ENCODE data around the gene AFAP1.

Gene AFAP1

DNA sequence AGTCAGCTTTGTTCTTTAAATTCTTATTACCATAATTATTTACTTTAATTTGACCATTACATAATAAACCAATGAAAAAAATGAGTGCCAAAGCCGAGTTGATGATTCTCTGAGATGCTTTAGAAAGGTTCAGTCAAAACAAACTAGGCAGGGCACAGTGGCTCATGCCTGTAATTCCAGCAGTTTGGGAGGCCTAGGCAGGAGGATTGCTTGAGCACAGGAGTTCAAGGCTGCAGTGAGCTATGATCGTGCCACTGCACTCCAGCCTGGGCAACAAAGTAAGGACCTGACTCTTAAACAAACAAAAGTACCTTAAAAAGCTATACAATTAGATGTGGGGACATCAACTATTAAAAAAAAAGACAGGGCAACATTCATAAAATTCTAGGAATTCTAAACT is 75.0 kb downstream of the AFAP1 start:
- DNase-seq (ENCODE audit: low read depth in 2 of 2): no peak

- no peak for DNase-seq (ENCODE audit: low read depth in 2 of 2)
Measured at GRCh38 chr4:7863911-7864681, 75.6 kb downstream of the AFAP1 start.

DNA sequence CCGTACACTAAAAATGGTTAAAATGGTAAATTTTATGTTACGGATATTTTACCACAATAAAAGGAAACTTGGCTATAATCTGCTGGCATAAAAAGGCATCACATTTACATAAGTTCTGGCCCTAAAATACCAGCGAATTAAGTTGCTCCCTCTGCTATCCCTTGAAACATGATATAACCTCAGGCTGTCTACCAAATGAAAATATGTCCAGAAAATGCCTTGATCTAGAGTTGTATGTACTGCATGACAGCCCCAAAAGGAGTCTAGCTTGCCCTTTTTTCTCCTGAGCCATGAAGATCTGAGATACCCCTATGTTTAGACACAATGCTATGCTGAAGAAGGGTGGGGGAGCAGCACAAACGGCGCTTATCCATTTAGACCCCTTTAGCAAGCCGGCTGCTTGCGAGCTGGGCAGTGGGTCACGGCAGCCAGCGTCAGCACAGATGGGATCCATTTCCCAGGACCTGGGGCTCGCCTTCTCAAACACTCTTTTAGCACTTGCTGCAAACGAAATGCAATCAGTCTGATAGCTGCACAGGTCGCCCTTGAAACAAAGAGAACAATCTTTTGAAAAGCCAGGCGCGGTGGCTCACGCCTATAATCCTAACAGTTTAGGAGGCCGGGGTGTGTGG is 77.0 kb downstream of the AFAP1 start:
- DNase-seq (ENCODE audit: low read depth in 2 of 2): no peak

DNA sequence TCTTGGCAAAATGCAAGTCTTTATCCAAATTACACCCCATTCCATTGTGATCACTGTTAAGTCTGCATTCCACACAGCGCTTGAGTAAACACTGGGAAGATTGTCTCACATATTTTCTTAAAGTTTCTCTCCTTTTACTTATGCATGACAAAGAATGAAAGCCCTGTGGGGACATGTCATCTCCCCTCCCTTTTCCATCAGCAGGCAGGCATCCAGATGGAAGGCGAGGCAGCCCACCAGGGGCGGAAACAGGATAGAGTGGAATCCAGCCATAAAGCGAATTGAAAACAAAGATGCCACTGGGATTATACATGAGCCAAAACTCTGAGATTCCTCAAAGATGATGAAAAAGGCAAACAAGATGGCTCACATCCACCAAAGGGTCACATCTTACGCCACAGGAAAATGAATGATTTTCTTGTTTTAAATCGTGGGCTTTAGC is 78.2 kb downstream of the AFAP1 start:
- DNase-seq (ENCODE audit: low read depth in 2 of 2): no peak

GRCh38 chr4:7860600-7861163 is 79.0 kb downstream of the AFAP1 start:
- DNase-seq (ENCODE audit: low read depth in 2 of 2): no peak

DNA sequence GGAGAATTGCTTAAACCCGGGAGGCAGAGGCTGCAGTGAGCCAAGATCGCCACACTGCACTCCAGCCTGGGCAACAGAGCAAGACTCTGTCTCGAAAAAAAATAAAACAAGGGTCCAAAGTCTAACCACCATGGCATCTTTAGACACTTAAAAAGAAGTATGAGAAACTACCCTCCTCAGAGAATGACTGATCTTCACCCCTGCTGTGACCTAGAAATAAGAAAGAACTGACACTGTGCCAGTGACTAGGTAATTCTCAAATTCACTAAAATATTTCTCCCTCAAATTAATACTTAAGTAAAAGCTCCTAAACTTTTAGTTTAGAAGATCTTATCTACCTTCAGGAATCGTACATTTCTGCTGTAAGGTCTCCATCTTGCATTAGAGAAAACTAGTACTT is 80.3 kb downstream of the AFAP1 start:
- no peak for DNase-seq (ENCODE audit: low read depth in 2 of 2)

DNA sequence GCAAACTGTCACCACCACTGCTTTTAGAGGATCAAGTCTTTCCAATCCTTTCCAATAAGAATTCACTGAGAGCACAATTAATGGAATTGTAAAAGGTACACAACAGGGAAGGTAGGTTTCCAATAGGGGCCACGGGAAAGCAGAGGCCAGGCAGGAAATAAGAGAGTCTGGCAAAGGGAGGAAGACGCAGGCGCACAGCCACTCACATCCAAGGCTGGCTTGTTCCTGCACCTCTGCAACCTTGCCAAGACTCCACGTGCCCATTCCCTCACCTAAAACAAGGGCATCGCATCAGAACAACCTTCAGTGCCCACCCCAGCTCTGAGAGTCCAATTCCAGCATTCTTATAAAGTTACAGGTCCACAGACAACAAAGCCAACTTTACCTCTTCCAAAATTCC is 81.2 kb downstream of the AFAP1 start:
- DNase-seq (ENCODE audit: low read depth in 2 of 2): no peak

GRCh38 chr4:7857993-7858392 is 81.7 kb downstream of the AFAP1 start:
- DNase-seq (ENCODE audit: low read depth in 2 of 2): no peak

DNA sequence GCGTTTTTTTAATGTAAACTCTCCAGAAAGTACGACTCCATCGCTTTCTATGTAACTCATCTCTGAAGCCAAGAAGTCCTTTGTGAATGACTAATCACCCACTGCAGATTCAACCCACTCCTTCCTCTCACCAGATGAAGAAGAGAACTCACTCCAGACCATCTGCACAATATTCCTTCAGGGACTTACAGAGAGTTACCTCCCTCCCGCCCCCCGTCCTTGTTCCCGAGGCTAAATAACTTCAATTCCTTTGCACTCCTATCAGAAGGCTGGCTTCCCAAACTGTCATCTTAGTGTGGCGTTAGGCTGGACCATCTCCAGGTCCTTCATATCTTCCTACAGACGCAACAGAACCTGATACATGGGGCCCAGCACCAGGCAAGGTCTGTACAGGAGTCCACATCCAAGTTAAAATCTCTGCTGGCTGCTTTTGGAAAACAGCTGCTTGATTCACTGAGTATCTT is 82.4 kb downstream of the AFAP1 start:
- DNase-seq (ENCODE audit: low read depth in 2 of 2): no peak

DNA sequence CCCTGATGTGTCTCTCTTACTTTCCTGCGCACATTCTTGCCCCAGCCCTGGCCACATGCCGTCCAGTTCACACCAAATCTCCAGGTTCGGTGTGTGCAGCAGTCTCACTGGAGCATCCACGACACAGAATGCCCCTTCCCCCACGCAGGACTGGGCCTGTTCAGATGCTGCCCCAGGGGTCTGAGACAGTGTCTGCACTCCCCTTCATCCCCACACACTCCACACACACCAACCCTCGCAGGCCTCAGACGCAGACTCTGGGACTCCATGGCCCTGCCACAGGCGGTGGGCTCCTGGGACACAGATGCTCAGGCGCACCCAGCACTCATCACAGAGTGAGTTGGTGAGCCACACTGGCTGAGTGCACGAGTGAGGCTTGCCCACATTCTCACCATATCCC is 83.9 kb downstream of the AFAP1 start:
- DNase-seq (ENCODE audit: low read depth in 2 of 2): no peak

- peak in 1 of 2 donors; percentile 51 for DNase-seq (ENCODE audit: low read depth in 2 of 2)
Measured at GRCh38 chr4:7854697-7855370, 84.8 kb downstream of the AFAP1 start.

DNA sequence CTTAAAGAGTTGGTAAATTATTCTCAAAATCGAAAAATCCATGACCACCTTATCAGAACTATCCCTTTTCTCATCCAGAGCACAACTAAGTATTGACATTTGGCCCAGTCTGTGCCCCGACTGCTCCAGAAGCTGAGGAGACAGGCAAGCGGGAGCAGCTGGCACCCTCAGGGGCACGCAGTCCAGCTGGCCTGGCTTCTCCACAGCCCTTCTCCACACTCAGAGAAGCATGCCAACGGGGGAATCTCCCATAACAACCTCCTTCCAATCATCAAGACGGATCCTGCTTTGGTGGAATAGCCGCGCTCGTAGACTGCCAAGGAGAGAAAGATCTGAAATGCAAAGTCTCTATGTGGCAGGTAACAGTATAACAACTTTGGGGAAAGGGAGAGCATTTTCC is 85.4 kb downstream of the AFAP1 start:
- no peak for DNase-seq (ENCODE audit: low read depth in 2 of 2)

- DNase-seq (ENCODE audit: low read depth in 2 of 2): no peak
Measured at GRCh38 chr4:7853271-7853670, 86.4 kb downstream of the AFAP1 start.

DNA sequence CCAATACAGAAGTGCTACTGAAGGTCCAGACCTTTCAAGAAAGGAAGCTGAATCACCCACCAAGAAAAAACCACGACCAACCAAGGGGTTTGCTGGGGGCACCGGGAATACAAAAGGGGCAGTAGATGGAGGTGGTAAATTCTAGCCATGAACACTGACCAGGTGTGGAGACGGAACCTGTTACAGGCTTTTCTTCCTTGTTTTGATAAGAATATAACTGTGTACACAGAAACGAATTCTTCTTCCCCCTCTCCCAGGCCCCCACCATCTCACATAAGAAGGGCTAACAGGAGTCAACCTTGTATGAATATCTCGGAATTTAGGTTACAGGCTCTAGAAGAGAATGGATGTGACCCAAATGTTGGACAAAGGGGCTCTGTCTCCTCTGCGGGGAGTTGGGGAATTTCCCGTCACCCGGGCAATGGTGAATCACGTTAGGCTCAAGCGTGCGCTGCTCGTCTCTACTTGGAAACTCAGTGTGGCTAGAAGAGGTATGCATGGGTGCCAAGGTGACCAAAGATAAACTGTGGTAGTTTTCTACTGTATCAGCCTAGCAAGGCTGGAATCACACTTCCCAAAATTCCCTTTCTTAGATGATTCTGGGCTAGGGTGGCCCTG is 87.0 kb downstream of the AFAP1 start:
- DNase-seq (ENCODE audit: low read depth in 2 of 2): no peak

- DNase-seq (ENCODE audit: low read depth in 2 of 2): no peak
Measured at GRCh38 chr4:7850489-7850888, 89.2 kb downstream of the AFAP1 start.

DNA sequence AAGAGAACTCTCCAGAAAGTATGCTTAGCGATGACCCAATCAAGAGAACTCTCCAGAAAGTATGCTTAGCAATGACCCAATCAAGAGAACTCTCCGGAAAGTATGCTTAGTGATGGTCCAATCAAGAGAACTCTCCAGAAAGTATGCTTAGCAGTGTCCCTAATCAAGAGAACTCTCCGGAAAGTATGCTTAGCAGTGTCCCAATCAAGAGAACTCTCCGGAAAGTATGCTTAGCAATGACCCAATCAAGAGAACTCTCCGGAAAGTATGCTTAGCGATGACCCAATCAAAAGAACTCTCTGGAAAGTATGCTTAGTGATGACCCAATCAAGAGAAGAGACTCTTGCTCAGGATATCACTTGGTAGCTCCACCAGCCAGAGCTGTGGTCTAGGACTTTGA is 92.5 kb downstream of the AFAP1 start:
- DNase-seq (ENCODE audit: low read depth in 2 of 2): no peak

- DNase-seq (ENCODE audit: low read depth in 2 of 2): no peak
Measured at GRCh38 chr4:7845493-7846128, 94.0 kb downstream of the AFAP1 start.

DNA sequence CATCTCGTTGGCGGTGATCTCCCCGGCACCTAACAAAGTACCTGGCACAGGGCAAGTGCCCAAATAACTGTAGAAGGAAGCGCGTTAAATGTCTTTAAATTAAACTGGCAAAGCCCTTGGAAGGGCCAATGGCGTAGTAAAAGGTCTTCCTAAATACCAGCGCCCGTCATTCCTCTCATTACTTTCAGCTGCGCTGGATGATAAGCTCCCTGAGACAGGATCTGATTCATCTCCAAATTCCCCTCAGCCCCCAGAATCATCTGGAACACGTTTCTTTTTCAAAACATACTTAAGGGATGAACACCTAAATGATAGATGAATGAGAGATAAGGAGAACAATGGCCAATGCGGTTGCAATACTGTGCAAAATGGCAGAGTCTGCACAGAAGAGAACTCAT is 95.1 kb downstream of the AFAP1 start:
- DNase-seq (ENCODE audit: low read depth in 2 of 2): no peak

DNA sequence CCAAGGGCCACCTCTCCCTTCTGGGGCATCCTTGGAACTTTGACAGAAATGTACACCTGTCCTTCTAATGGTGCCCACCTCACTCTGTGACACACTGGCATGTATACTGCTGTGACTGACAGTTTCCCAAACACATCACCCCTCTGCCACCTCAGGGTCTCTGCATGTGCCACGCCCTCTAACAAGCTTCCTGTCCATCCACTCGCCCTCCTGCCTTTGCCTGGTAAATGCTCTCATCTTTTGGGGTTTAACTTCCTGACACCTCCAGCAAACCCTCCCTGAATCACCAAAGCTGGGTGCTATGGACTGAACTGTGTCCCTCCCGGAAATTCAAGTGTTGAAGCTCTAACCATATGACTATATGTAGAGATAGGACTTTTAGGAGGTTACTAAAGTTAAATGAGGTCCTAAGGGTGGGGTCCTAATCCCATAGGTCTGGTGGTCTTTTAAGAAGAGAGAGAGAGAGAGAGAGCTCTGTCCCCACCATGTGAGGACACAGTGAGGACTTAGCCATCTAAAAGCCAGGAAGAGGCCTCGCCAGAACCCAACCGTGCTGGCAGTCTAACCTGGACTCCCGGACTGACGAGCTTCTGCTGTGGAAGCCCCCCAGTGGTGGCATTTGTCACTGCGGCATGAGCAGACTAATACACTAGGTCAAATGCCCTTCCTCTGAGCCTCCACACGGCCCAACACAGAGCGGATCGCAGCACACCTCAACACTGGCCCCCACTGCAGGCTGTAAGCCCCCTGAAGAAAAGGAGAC is 95.6 kb downstream of the AFAP1 start:
- DNase-seq (ENCODE audit: low read depth in 2 of 2): peak; percentile 66 to 71

GRCh38 chr4:7842384-7843279 is 97.0 kb downstream of the AFAP1 start:
- no peak for DNase-seq (ENCODE audit: low read depth in 2 of 2)

All from stimulated activated CD4-positive, alpha-beta T cell treated with anti-CD3 and anti-CD28 coated beads, Interleukin-1b, Interleukin-23, amount 100 ng/mL, for 4 hours (primary cell).